ENCODE measurements around the gene THEMIS.

Gene THEMIS

GRCh38 chr6:127832381-127832780, 68.5 kb downstream of the THEMIS start:
- no peak for DNase-seq (ENCODE audit: insufficient read length, low spot score)
- TF ChIP-seq SPI1 (IDR thresholded peaks at IDR 0.05; ENCODE audit: low read depth, low read length) (no peak), TAF1 (IDR thresholded peaks at IDR 0.05; ENCODE audit: low read depth, low read length) (no peak), PAX5 (IDR thresholded peaks at IDR 0.05; ENCODE audit: insufficient read depth, low read length, severe bottlenecking) (no peak), POLR2AphosphoS5 (IDR thresholded peaks at IDR 0.05; ENCODE audit: low read depth, low read length) (no peak), POLR2A (IDR thresholded peaks at IDR 0.05; ENCODE audit: low read depth, low read length) (no peak)
- no peak for FAIRE-seq

DNA sequence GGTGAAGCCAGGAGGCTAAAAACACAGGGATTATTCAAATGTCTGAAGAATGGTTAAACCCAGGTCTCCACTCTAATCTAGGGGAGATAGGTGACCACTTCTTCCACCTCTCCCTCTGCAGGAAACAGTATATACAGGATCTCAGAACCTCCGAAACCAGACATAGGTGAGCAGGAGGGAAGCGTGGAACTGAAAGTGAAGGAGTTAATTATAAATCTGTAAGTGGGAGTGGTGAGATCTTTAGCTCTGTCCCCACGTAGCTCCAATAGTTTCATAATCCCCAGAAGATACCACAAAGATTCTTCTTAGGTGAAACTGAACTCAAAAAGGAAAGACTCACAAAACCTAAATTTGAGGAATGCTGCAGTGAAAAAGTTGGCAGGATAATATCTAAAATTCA, 76.8 kb downstream of the THEMIS start:
- no peak for FAIRE-seq
- no peak for TF ChIP-seq POLR2A (IDR thresholded peaks at IDR 0.05; ENCODE audit: low read depth, low read length)
- TF ChIP-seq PAX5 (IDR thresholded peaks at IDR 0.05; ENCODE audit: insufficient read depth, low read length, severe bottlenecking), result no peak
- no peak for TF ChIP-seq SPI1 (IDR thresholded peaks at IDR 0.05; ENCODE audit: low read depth, low read length)
- TF ChIP-seq POLR2AphosphoS5 (IDR thresholded peaks at IDR 0.05; ENCODE audit: low read depth, low read length), result no peak
- no peak for TF ChIP-seq TAF1 (IDR thresholded peaks at IDR 0.05; ENCODE audit: low read depth, low read length)
- TF ChIP-seq POU2F2 (IDR thresholded peaks at IDR 0.05; ENCODE audit: low read depth, low read length), result no peak
- no peak for DNase-seq (ENCODE audit: insufficient read length, low spot score)

DNA sequence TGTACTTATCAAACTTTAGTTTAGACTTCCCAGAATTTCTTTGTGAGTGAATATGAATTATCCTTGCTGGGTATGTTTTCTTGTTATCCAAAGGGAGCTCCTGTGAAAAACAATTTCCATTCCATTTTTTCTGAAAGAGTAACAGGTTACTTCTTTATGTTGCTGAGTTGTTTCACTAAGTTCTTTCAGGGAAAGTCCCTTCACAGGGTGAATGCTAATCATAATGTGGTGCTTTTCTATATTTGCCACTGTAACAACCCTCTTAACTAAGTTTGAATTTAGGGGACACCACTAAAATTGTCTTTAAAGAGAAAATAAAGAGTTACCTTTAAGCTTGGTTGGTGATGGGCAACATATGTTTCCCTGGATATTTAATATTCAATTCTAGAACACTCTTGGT, 79.4 kb downstream of the THEMIS start:
- no peak for DNase-seq (ENCODE audit: insufficient read length, low spot score)
- TF ChIP-seq POU2F2 (IDR thresholded peaks at IDR 0.05; ENCODE audit: low read depth, low read length) (no peak), SPI1 (IDR thresholded peaks at IDR 0.05; ENCODE audit: low read depth, low read length) (no peak)
- FAIRE-seq, result no peak

DNA sequence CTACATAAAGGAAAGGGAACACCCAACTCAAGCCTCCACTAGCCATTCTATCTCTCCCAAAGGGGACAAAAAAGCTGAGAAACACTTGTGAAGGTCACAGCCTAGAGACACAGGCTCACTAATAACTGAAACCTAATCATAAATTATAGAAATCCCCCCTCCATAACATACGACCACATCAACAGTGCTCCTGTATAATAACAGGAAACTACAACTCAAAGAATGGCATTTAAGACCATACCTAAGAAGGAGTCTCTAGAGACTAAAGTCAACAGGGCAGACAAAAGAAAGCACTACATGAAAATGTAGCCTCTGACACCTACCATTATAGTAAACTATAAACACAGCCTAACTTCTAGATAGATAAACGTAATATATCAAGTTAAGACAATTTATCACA, 82.7 kb downstream of the THEMIS start:
- no peak for TF ChIP-seq TAF1 (IDR thresholded peaks at IDR 0.05; ENCODE audit: low read depth, low read length)
- no peak for TF ChIP-seq PAX5 (IDR thresholded peaks at IDR 0.05; ENCODE audit: insufficient read depth, low read length, severe bottlenecking)
- TF ChIP-seq SPI1 (IDR thresholded peaks at IDR 0.05; ENCODE audit: low read depth, low read length), result no peak
- no peak for TF ChIP-seq POLR2A (IDR thresholded peaks at IDR 0.05; ENCODE audit: low read depth, low read length)
- TF ChIP-seq POU2F2 (IDR thresholded peaks at IDR 0.05; ENCODE audit: low read depth, low read length), result no peak
- TF ChIP-seq POLR2AphosphoS5 (IDR thresholded peaks at IDR 0.05; ENCODE audit: low read depth, low read length), result no peak
- FAIRE-seq (no peak), DNase-seq (ENCODE audit: insufficient read length, low spot score) (no peak)

DNA sequence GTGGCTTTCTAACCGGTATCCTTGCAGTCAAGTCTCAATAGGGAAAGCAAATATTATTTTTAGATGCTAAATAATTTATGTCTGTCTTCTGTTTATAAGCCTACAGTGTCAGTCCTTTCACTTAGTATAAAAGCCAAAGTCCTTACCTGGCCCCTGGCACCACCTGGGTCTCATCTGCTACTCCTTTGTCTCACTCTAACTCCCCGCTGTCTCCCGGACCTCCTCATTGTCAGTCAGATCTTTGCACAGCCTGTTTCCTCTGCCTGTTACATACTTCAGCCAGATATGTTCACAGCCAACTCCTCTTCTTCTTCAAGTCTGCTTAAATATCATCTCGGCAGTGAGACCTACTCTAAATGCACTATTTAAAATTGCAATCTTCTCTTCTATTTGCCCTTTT, 84.2 kb downstream of the THEMIS start:
- TF ChIP-seq PAX5 (IDR thresholded peaks at IDR 0.05; ENCODE audit: insufficient read depth, low read length, severe bottlenecking), result no peak
- no peak for TF ChIP-seq SPI1 (IDR thresholded peaks at IDR 0.05; ENCODE audit: low read depth, low read length)
- TF ChIP-seq POLR2AphosphoS5 (IDR thresholded peaks at IDR 0.05; ENCODE audit: low read depth, low read length), result no peak
- TF ChIP-seq POLR2A (IDR thresholded peaks at IDR 0.05; ENCODE audit: low read depth, low read length), result no peak
- TF ChIP-seq TAF1 (IDR thresholded peaks at IDR 0.05; ENCODE audit: low read depth, low read length), result no peak
- no peak for TF ChIP-seq POU2F2 (IDR thresholded peaks at IDR 0.05; ENCODE audit: low read depth, low read length)
- DNase-seq (ENCODE audit: insufficient read length, low spot score) (no peak), FAIRE-seq (no peak)

- TF ChIP-seq SPI1 (IDR thresholded peaks at IDR 0.05; ENCODE audit: low read depth, low read length), result no peak
- TF ChIP-seq POU2F2 (IDR thresholded peaks at IDR 0.05; ENCODE audit: low read depth, low read length), result no peak
- TF ChIP-seq POLR2AphosphoS5 (IDR thresholded peaks at IDR 0.05; ENCODE audit: low read depth, low read length), result no peak
- no peak for TF ChIP-seq PAX5 (IDR thresholded peaks at IDR 0.05; ENCODE audit: insufficient read depth, low read length, severe bottlenecking)
- no peak for FAIRE-seq
Measured at GRCh38 chr6:127813699-127814027, 87.2 kb downstream of the THEMIS start.

GRCh38 chr6:127812985-127813698, 87.7 kb downstream of the THEMIS start:
- DNase-seq (ENCODE audit: insufficient read length, low spot score) (no peak), FAIRE-seq (no peak)
- TF ChIP-seq PAX5 (IDR thresholded peaks at IDR 0.05; ENCODE audit: insufficient read depth, low read length, severe bottlenecking) (no peak), TAF1 (IDR thresholded peaks at IDR 0.05; ENCODE audit: low read depth, low read length) (no peak), SPI1 (IDR thresholded peaks at IDR 0.05; ENCODE audit: low read depth, low read length) (no peak)

More at GRCh38 chr6:127813699-127814027, 87.2 kb downstream of the THEMIS start:
- no peak for DNase-seq (ENCODE audit: insufficient read length, low spot score)

DNA sequence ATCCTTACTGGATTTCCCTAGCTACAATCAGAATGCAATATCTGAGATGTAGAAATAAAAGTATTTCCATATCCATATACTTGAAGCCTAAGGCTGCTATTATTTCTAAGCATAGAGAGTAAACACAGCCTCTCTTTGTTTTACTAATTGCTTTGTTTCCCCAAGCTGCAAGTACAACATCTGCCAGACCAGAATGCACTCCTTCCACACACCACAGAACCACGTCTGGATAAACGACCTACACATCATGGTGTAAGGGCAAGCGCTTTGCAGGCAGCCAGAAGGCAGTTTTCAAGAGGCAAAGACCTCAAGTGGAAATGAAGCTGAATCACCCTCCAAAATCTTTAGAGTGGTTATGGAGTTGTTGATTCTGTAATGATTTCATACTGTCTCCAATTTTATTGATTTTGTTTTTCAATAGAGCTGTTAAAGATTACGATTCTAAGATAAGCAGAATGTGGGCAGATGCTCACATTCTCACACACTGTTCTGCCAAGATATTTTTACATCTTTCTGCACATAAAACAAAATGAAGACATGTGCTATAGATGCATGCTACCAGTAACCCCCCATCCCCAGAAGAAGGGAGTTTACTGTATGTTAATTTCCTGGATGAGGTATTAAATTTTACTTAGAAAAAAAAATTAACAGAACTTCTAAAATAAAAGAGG, 88.8 kb downstream of the THEMIS start:
- no peak for TF ChIP-seq TAF1 (IDR thresholded peaks at IDR 0.05; ENCODE audit: low read depth, low read length)
- FAIRE-seq, result no peak
- no peak for DNase-seq (ENCODE audit: insufficient read length, low spot score)

GRCh38 chr6:127807806-127808517, 92.9 kb downstream of the THEMIS start:
- no peak for DNase-seq (ENCODE audit: insufficient read length, low spot score)
- no peak for FAIRE-seq
- TF ChIP-seq TAF1 (IDR thresholded peaks at IDR 0.05; ENCODE audit: low read depth, low read length), result no peak
- TF ChIP-seq POU2F2 (IDR thresholded peaks at IDR 0.05; ENCODE audit: low read depth, low read length), result no peak
- TF ChIP-seq POLR2AphosphoS5 (IDR thresholded peaks at IDR 0.05; ENCODE audit: low read depth, low read length), result no peak
- no peak for TF ChIP-seq PAX5 (IDR thresholded peaks at IDR 0.05; ENCODE audit: insufficient read depth, low read length, severe bottlenecking)
- TF ChIP-seq POLR2A (IDR thresholded peaks at IDR 0.05; ENCODE audit: low read depth, low read length), result no peak

- TF ChIP-seq POU2F2 (IDR thresholded peaks at IDR 0.05; ENCODE audit: low read depth, low read length), result no peak
- TF ChIP-seq POLR2AphosphoS5 (IDR thresholded peaks at IDR 0.05; ENCODE audit: low read depth, low read length), result no peak
- TF ChIP-seq POLR2A (IDR thresholded peaks at IDR 0.05; ENCODE audit: low read depth, low read length), result no peak
- TF ChIP-seq PAX5 (IDR thresholded peaks at IDR 0.05; ENCODE audit: insufficient read depth, low read length, severe bottlenecking), result no peak
- no peak for TF ChIP-seq TAF1 (IDR thresholded peaks at IDR 0.05; ENCODE audit: low read depth, low read length)
- no peak for TF ChIP-seq SPI1 (IDR thresholded peaks at IDR 0.05; ENCODE audit: low read depth, low read length)
- FAIRE-seq, result no peak
- DNase-seq (ENCODE audit: insufficient read length, low spot score), result no peak
Measured at GRCh38 chr6:127796713-127797112, 104.1 kb downstream of the THEMIS start.

Data from GM12891 (cell line).